Progenitor cell of endocrine pancreas (in vitro differentiated cells): ENCODE results near the gene RDH8. TPM values are rescaled to one million over a fixed set of nuclear protein-coding genes. Genes with fewer than 3 reads are reported as not detected.

Experiments used
- DNase-seq: peaks from one replicate; pipeline ENCODE4 v3.0.0; 2021; ENCODE audit warnings: low spot score; ENCODE audit not compliant: unreplicated experiment
- H3K27ac Mint-ChIP-seq: 2 replicates; pipeline ENCODE4 v1.8.0; 2021; ENCODE audit warnings: mild to moderate bottlenecking, moderate library complexity, mixed read lengths
- H3K27me3 Mint-ChIP-seq: 2 replicates; pipeline ENCODE4 v1.8.0; 2021; ENCODE audit warnings: mixed read lengths
- H3K36me3 Mint-ChIP-seq: 2 replicates; pipeline ENCODE4 v1.8.0; 2022; ENCODE audit warnings: mixed read lengths; ENCODE audit not compliant: insufficient read depth
- H3K4me1 Mint-ChIP-seq: 2 replicates; pipeline ENCODE4 v1.8.0; 2021; ENCODE audit warnings: low read depth, mixed read lengths
- H3K4me3 Mint-ChIP-seq: 2 replicates; pipeline ENCODE4 v1.8.0; 2021; ENCODE audit warnings: low read depth, mild to moderate bottlenecking, moderate library complexity, mixed read lengths
- H3K9me3 Mint-ChIP-seq: 2 replicates; pipeline ENCODE4 v1.8.0; 2021; ENCODE audit warnings: low read depth, mixed read lengths
- total RNA-seq: library from RNA; stranded (reverse); gene quantifications from 2 replicates; pipeline ENCODE4 v1.2.1, GENCODE V29; 2021
- TF ChIP-seq, protein P1 (sequence below): fragments of 200-600 bp; sonication (generic); IDR thresholded peaks from one replicate; pipeline ENCODE4 v1.5.0; 2021; ENCODE audit warnings: antibody characterized with exemption, mild to moderate bottlenecking; ENCODE audit not compliant: unreplicated experiment

Gene RDH8
- total RNA-seq, 1 donor from 2014 or later, result not detected

DNA sequence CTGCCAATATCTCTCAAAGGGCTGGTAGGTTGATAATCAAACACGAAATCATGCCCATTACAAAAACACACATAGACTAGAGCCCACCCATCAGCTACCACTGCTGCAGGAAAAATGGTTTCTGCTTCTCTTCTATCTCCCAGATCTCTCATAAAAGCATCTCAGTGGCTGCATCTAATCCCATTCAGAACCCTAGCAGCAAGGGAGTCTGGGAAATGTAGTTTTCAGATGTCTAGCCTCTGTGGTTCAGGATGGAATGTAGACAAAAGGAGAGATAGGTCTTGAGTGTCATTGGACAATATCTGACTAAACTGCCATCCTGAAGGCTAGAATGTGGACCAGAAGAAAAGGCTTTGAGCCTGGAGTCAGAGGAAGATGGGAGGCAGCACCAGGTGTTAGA is 32.1 kb downstream of the RDH8 start:
- Mint-ChIP-seq H3K27me3 (peaks cover 77% of the 10 kb centered on the region), H3K4me1 (no peaks in the 10 kb centered on the region), H3K27ac (no peak overlapping the region), H3K9me3 (no peaks in the 10 kb centered on the region), H3K4me3 (no peak overlapping the region), H3K36me3 (no peaks in the 10 kb centered on the region)
- no peak for DNase-seq
- TF ChIP-seq, protein P1, sequence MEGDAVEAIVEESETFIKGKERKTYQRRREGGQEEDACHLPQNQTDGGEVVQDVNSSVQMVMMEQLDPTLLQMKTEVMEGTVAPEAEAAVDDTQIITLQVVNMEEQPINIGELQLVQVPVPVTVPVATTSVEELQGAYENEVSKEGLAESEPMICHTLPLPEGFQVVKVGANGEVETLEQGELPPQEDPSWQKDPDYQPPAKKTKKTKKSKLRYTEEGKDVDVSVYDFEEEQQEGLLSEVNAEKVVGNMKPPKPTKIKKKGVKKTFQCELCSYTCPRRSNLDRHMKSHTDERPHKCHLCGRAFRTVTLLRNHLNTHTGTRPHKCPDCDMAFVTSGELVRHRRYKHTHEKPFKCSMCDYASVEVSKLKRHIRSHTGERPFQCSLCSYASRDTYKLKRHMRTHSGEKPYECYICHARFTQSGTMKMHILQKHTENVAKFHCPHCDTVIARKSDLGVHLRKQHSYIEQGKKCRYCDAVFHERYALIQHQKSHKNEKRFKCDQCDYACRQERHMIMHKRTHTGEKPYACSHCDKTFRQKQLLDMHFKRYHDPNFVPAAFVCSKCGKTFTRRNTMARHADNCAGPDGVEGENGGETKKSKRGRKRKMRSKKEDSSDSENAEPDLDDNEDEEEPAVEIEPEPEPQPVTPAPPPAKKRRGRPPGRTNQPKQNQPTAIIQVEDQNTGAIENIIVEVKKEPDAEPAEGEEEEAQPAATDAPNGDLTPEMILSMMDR, result no peak

DNA sequence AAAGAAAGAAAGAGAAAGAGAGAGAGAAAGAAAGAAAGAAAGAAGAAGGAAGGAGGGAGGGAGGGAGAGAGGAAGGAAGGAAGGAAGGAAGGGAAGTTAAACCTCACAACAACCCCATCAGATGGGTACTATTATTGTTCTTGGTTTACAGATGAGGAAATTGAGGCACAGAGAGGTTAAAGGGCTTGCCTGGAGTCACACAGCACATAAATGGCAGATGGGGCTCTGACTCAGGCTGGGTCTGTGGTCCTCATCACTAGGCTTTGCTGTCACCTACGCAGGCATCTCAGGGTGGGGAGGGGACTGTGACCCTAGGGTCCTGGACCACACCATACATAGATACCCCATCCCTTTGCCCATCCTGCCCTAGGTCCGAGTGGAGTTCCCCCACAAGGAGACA is 36.3 kb downstream of the RDH8 start:
- no peaks in the 10 kb centered on the region for H3K9me3 Mint-ChIP-seq
- TF ChIP-seq, protein P1, result no peak
- no peak overlapping the region for H3K27ac Mint-ChIP-seq
- no peaks in the 10 kb centered on the region for H3K36me3 Mint-ChIP-seq
- H3K4me3 Mint-ChIP-seq, result no peak overlapping the region
- H3K4me1 Mint-ChIP-seq, result no peaks in the 10 kb centered on the region
- H3K27me3 Mint-ChIP-seq, result peaks cover 57% of the 10 kb centered on the region
- no peak for DNase-seq

- H3K36me3 Mint-ChIP-seq, result no peaks in the 10 kb centered on the region
- H3K4me1 Mint-ChIP-seq, result no peaks in the 10 kb centered on the region
- peaks cover 51% of the 10 kb centered on the region for H3K27me3 Mint-ChIP-seq
- DNase-seq, result no peak
- TF ChIP-seq, protein P1, result no peak
- H3K27ac Mint-ChIP-seq, result no peak overlapping the region
- H3K9me3 Mint-ChIP-seq, result no peaks in the 10 kb centered on the region
- H3K4me3 Mint-ChIP-seq, result no peak overlapping the region
Observed at GRCh38 chr19:10052602-10053360, 39.5 kb downstream of the RDH8 start.

DNA sequence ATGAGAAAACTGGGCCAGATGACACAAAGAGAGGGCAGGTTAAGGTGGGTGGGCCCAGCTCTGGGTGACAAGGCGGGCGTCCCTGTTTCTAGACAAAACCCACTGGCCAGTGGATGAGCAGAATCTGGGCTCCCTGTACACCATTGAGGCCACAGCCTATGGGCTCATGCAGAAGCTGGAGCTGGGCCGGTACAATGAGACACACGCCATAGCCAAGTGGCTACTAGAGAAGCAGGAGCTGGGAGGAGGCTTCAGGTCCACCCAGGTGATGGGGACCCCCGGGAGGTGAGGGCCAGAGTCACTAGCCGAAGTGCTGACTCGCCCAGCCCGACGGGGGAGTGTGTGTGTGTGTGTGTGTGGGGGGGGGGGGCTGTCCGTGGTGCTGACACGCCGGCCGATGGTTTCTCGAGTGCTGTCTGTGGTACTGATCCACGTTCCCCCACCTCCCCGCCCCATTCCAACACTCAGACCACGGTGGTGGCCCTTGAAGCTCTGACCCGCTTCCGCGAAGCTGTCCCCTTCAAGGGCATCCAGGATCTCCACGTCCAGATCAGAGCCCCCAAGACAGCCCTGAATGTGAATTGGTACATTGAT is 48.5 kb downstream of the RDH8 start:
- TF ChIP-seq, protein P1, result no peak
- Mint-ChIP-seq H3K27me3 (peaks cover 47% of the 10 kb centered on the region), H3K36me3 (no peaks in the 10 kb centered on the region), H3K4me1 (no peaks in the 10 kb centered on the region), H3K27ac (no peak overlapping the region), H3K9me3 (no peaks in the 10 kb centered on the region), H3K4me3 (no peak overlapping the region)
- DNase-seq, result no peak

DNA sequence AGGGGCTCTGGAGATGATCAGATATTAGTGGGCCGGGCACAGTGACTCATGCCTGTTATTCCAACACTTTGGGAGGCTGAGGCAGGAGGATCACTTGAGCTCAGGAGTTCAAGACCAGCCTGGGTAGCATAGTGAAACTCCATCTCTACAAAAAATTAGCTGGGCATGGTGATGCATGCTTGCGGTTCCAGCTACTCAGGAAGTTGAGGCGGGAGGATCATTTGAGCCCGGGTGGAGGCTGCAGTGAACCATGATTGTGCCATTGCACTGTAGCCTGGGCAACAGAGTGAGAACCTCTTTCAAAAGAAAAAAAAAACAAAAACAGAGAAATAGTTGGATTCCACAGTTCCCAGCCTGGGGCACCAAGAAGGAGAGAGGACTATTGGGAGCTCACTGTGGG is 54.9 kb downstream of the RDH8 start:
- Mint-ChIP-seq H3K9me3 (no peaks in the 10 kb centered on the region), H3K27me3 (peaks cover 54% of the 10 kb centered on the region), H3K36me3 (no peaks in the 10 kb centered on the region), H3K27ac (no peak overlapping the region), H3K4me3 (no peak overlapping the region), H3K4me1 (no peaks in the 10 kb centered on the region)
- DNase-seq, result no peak
- TF ChIP-seq, protein P1, result no peak
